ENCODE data around the gene ZMIZ1. TPM values are rescaled to one million over a fixed set of nuclear protein-coding genes. Genes with fewer than 3 reads are reported as not detected.
A peak's percentile ranks its signal among the peaks of the same experiment; 100 is the strongest.

ZMIZ1 gene
- polyA plus RNA-seq, 2 of the 4 experiments (the other 2 are of a cell fraction): 8.1 to 30.3 TPM

GRCh38 chr10:79328147-79328701, 259.5 kb downstream of the ZMIZ1 start:
- CTCF ChIA-PET: interaction anchor here (1.2 kb wide), 1 partner anchor 165 kb away, joined by 3 read pairs; no protein-coding TSS in a partner anchor
- POLR2A ChIA-PET: interaction anchor here (1.2 kb wide), 1 partner anchor 20 kb away, joined by 3 read pairs; no protein-coding TSS in a partner anchor
- Histone ChIP-seq H3K27ac (peak overlapping the region; percentile 40 to 59; a peak in 3 of 6 replicates), H3K4me3 (no peak overlapping the region), H3K4me2 (no peak overlapping the region), H3K4me1 (peaks cover 17% of the 10 kb centered on the region), H3K9me3 (0 out of 3 replicates have a peak, but pooled peaks cover 2% of the 10 kb centered on the region)
- 78% methylated on average over 6 of the region's 6 CpGs for WGBS (ENCODE audit: missing lambda C conversion rate)
- DNase-seq (ENCODE audit: low read depth in 1 of 2, low spot score in 1 of 2) (no peak), FAIRE-seq (no peak), ATAC-seq (0 out of 6 replicates have a peak, but pooled peaks of 1 of the 2 experiments have one; percentile 2)
- TF ChIP-seq CTCF (IDR thresholded peaks at IDR 0.05) (no peak), POLR2AphosphoS2 (conservative IDR thresholded peaks at IDR 0.05; ENCODE audit: low read length) (no peak), ZSCAN20 (CRISPR knock-in tag; IDR thresholded peaks at IDR 0.05) (no peak), RNF2 (IDR thresholded peaks at IDR 0.05; ENCODE audit: borderline replicate concordance, low read depth) (no peak), PHF8 (IDR thresholded peaks at IDR 0.05; ENCODE audit: borderline replicate concordance, low read depth) (no peak), JUNB (IDR thresholded peaks at IDR 0.05) (no peak), CBX2 (IDR thresholded peaks at IDR 0.05; ENCODE audit: borderline replicate concordance, low read depth) (no peak), HOXB13 (CRISPR knock-in tag; IDR thresholded peaks at IDR 0.05; ENCODE audit: low read depth) (no peak), RCOR1 (IDR thresholded peaks at IDR 0.05; ENCODE audit: low read depth, low read length) (no peak), FOSB (CRISPR knock-in tag; IDR thresholded peaks at IDR 0.05) (no peak), EHF (CRISPR knock-in tag; IDR thresholded peaks at IDR 0.05) (no peak), RARB (CRISPR knock-in tag; IDR thresholded peaks at IDR 0.05) (no peak), HMGXB4 (CRISPR knock-in tag; IDR thresholded peaks at IDR 0.05; ENCODE audit: borderline replicate concordance) (no peak), CBX8 (IDR thresholded peaks at IDR 0.05) (no peak)

GRCh38 chr10:79328737-79329504, 260.2 kb downstream of the ZMIZ1 start:
- POLR2A ChIA-PET: interaction anchor here (1.2 kb wide), 1 partner anchor 19 kb away, joined by 3 read pairs; no protein-coding TSS in a partner anchor
- peak overlapping the region; percentile 40 to 59; a peak in 4 of 6 replicates for H3K27ac ChIP-seq
- H3K4me2 ChIP-seq: no peak overlapping the region
- H3K9me3 ChIP-seq: 0 out of 3 replicates have a peak, but pooled peaks cover 2% of the 10 kb centered on the region
- peak; percentile 41 to 43 for DNase-seq (ENCODE audit: low read depth in 1 of 2, low spot score in 1 of 2)
- H3K4me3 ChIP-seq: no peak overlapping the region
- peaks cover 17% of the 10 kb centered on the region for H3K4me1 ChIP-seq
- 75% methylated on average over 12 of the region's 14 CpGs for WGBS (ENCODE audit: missing lambda C conversion rate)
- peak; percentile 48 to 54; a peak in 4 of 6 replicates for ATAC-seq
- CTCF ChIA-PET: no interaction called here
- no peak for FAIRE-seq
- TF ChIP-seq MYC (IDR thresholded peaks at IDR 0.05; ENCODE audit: borderline replicate concordance, low read length): no peak
- TF ChIP-seq REST (IDR thresholded peaks at IDR 0.05): no peak
- TF ChIP-seq NPAS2 (CRISPR knock-in tag; IDR thresholded peaks at IDR 0.05; ENCODE audit: borderline replicate concordance): no peak
- no peak for TF ChIP-seq FOSL2 (IDR thresholded peaks at IDR 0.05)
- TF ChIP-seq FOSL2 (CRISPR knock-in tag; IDR thresholded peaks at IDR 0.05): peak; percentile 45
- TF ChIP-seq NFE2L2 (conservative IDR thresholded peaks at IDR 0.05; ENCODE audit: low read length): no peak
- no peak for TF ChIP-seq RARB (CRISPR knock-in tag; IDR thresholded peaks at IDR 0.05)
- no peak for TF ChIP-seq EHMT2 (IDR thresholded peaks at IDR 0.05; ENCODE audit: low read depth)
- no peak for TF ChIP-seq ZNF302 (CRISPR knock-in tag; IDR thresholded peaks at IDR 0.05)
- TF ChIP-seq RFX5 (IDR thresholded peaks at IDR 0.05): no peak
- no peak for TF ChIP-seq POLR2AphosphoS2 (conservative IDR thresholded peaks at IDR 0.05; ENCODE audit: low read length)
- TF ChIP-seq HMGXB4 (CRISPR knock-in tag; IDR thresholded peaks at IDR 0.05; ENCODE audit: borderline replicate concordance): no peak
- TF ChIP-seq SREBF2 (IDR thresholded peaks at IDR 0.05): no peak
- TF ChIP-seq JUNB (IDR thresholded peaks at IDR 0.05): peak; percentile 18; the same call in 1 of the 2 replicates
- no peak for TF ChIP-seq BHLHE40 (IDR thresholded peaks at IDR 0.05; ENCODE audit: low read depth, low read length)
- no peak for TF ChIP-seq CHD2 (IDR thresholded peaks at IDR 0.05; ENCODE audit: low read length, partially characterized antibody)
